ENCODE measurements around the gene RTP5. TPM values are rescaled to one million over a fixed set of nuclear protein-coding genes. Genes with fewer than 3 reads are reported as not detected.
"Not testable (repeated sequence)": the region's sequence is repeated elsewhere in the genome, so short reads cannot be mapped to it uniquely, and the experiment has no call there.

RTP5 gene
- total RNA-seq, 1 experiment from 2014 or later: not detected

- no TSS peak for BruUV-seq (replicated peaks)
- H3K4me3 Mint-ChIP-seq (ENCODE audit: unreplicated experiment): no peak overlapping the region
- no peak overlapping the region for H3K27ac Mint-ChIP-seq (ENCODE audit: unreplicated experiment)
- no peaks in the 10 kb centered on the region for H3K9me3 Mint-ChIP-seq (ENCODE audit: unreplicated experiment)
- Histone ChIP-seq H3K4me1 (no peaks in the 10 kb centered on the region), H3K36me3 (ENCODE audit: control insufficient read depth, insufficient read depth, low read length) (no peaks in the 10 kb centered on the region), H3K9me3 (no peaks in the 10 kb centered on the region), H3K27me3 (replicated peaks; ENCODE audit: control insufficient read depth, insufficient read depth, low read length) (no peaks in the 10 kb centered on the region), H3K4me3 (ENCODE audit: low read depth, low read length) (no peak overlapping the region)
- no peaks in the 10 kb centered on the region for H3K27me3 Mint-ChIP-seq (ENCODE audit: insufficient read depth, unreplicated experiment)
- intact Hi-C loops (cut with micrococcal nuclease; ENCODE audit: unreplicated experiment): no loop called here
- H3K36me3 Mint-ChIP-seq (ENCODE audit: insufficient read depth, unreplicated experiment): no peaks in the 10 kb centered on the region
- POLR2A ChIA-PET: no interaction called here
- CTCF ChIA-PET: no interaction called here
- DNase-seq: no peak
- no peaks in the 10 kb centered on the region for H3K4me1 Mint-ChIP-seq (ENCODE audit: low read depth, unreplicated experiment)
- TF ChIP-seq CTCF (IDR thresholded peaks at IDR 0.05; ENCODE audit: insufficient read depth in 1 of 2, low read depth in 1 of 2, low read length in 1 of 2, severe bottlenecking in 1 of 2, unreplicated experiment in 1 of 2): no peak
These were observed 37.5 kb downstream of the RTP5 start for GRCh38 chr2:241906826-241907570.

- intact Hi-C loops (cut with micrococcal nuclease; ENCODE audit: unreplicated experiment); H3K4me3 Mint-ChIP-seq (ENCODE audit: unreplicated experiment); H3K27me3 Mint-ChIP-seq (ENCODE audit: insufficient read depth, unreplicated experiment); H3K9me3 ChIP-seq; H3K27ac Mint-ChIP-seq (ENCODE audit: unreplicated experiment); DNase-seq; H3K4me1 Mint-ChIP-seq (ENCODE audit: low read depth, unreplicated experiment); H3K36me3 Mint-ChIP-seq (ENCODE audit: insufficient read depth, unreplicated experiment); CTCF ChIA-PET; H3K9me3 Mint-ChIP-seq (ENCODE audit: unreplicated experiment); H3K36me3 ChIP-seq (ENCODE audit: control insufficient read depth, insufficient read depth, low read length); H3K27me3 ChIP-seq (replicated peaks; ENCODE audit: control insufficient read depth, insufficient read depth, low read length); H3K4me1 ChIP-seq; BruUV-seq (replicated peaks); H3K4me3 ChIP-seq (ENCODE audit: low read depth, low read length); POLR2A ChIA-PET: not testable (repeated sequence)
These were observed 38.3 kb downstream of the RTP5 start for GRCh38 chr2:241907831-241908230.

GRCh38 chr2:241908686-241909420 lies 39.3 kb downstream of the RTP5 start:
- Mint-ChIP-seq H3K4me3 (ENCODE audit: unreplicated experiment) (no peak overlapping the region), H3K27ac (ENCODE audit: unreplicated experiment) (no peak overlapping the region), H3K4me1 (ENCODE audit: low read depth, unreplicated experiment) (no peaks in the 10 kb centered on the region), H3K9me3 (ENCODE audit: unreplicated experiment) (no peaks in the 10 kb centered on the region), H3K27me3 (ENCODE audit: insufficient read depth, unreplicated experiment) (no peaks in the 10 kb centered on the region), H3K36me3 (ENCODE audit: insufficient read depth, unreplicated experiment) (no peaks in the 10 kb centered on the region)
- DNase-seq: no peak
- POLR2A ChIA-PET: no interaction called here
- Histone ChIP-seq H3K27me3 (replicated peaks; ENCODE audit: control insufficient read depth, insufficient read depth, low read length) (no peaks in the 10 kb centered on the region), H3K4me1 (no peaks in the 10 kb centered on the region), H3K36me3 (ENCODE audit: control insufficient read depth, insufficient read depth, low read length) (no peaks in the 10 kb centered on the region), H3K4me3 (ENCODE audit: low read depth, low read length) (no peak overlapping the region), H3K9me3 (no peaks in the 10 kb centered on the region)
- BruUV-seq (replicated peaks): no TSS peak
- intact Hi-C loops (cut with micrococcal nuclease; ENCODE audit: unreplicated experiment): no loop called here
- TF ChIP-seq CTCF (IDR thresholded peaks at IDR 0.05; ENCODE audit: insufficient read depth in 1 of 2, low read depth in 1 of 2, low read length in 1 of 2, severe bottlenecking in 1 of 2, unreplicated experiment in 1 of 2): no peak
- CTCF ChIA-PET: no interaction called here
